GM18507 (cell line): ENCODE results near the gene OPHN1.
"Not testable (repeated sequence)": the region's sequence is repeated elsewhere in the genome, so short reads cannot be mapped to it uniquely, and the experiment has no call there.

Experiments
- DNase-seq: peaks from one replicate; pipeline ENCODE4 v3.0.0; 2011; ENCODE audit warnings: low read depth; ENCODE audit not compliant: insufficient read length; ENCODE audit errors: extremely low spot score
- FAIRE-seq: peaks from 2 replicates; lab custom pipeline; 2011; peaks lifted over from hg19 to GRCh38; lab: Jason Lieb, UNC

The OPHN1 gene

GRCh38 chrX:68429216-68429615 lies 4.1 kb downstream of the OPHN1 start:
- no peak for FAIRE-seq
- DNase-seq = no peak

GRCh38 chrX:68428431-68428830 lies 4.9 kb downstream of the OPHN1 start:
- DNase-seq = no peak
- no peak for FAIRE-seq

GRCh38 chrX:68424719-68425118 lies 8.6 kb downstream of the OPHN1 start:
- FAIRE-seq (no peak), DNase-seq (no peak)

GRCh38 chrX:68422478-68422877 lies 10.8 kb downstream of the OPHN1 start:
- DNase-seq (no peak), FAIRE-seq (no peak)

- no peak for FAIRE-seq
Observed at GRCh38 chrX:68421636-68422035, 11.7 kb downstream of the OPHN1 start.

GRCh38 chrX:68420559-68420958 lies 12.7 kb downstream of the OPHN1 start:
- DNase-seq (no peak), FAIRE-seq (no peak)

More at GRCh38 chrX:68421636-68422035, 11.7 kb downstream of the OPHN1 start:
- DNase-seq = no peak

GRCh38 chrX:68419975-68420374 lies 13.3 kb downstream of the OPHN1 start:
- DNase-seq (no peak), FAIRE-seq (no peak)

GRCh38 chrX:68417651-68418050 lies 15.6 kb downstream of the OPHN1 start:
- DNase-seq (no peak), FAIRE-seq (no peak)

- DNase-seq = no peak
- no peak for FAIRE-seq
Observed at GRCh38 chrX:68416592-68416991, 16.7 kb downstream of the OPHN1 start.

GRCh38 chrX:68415316-68415715 lies 18.0 kb downstream of the OPHN1 start:
- no peak for DNase-seq
- FAIRE-seq = no peak

- FAIRE-seq (no peak), DNase-seq (no peak)
Observed at GRCh38 chrX:68413254-68413653, 20.0 kb downstream of the OPHN1 start.

GRCh38 chrX:68411729-68412128 lies 21.6 kb downstream of the OPHN1 start:
- FAIRE-seq = no peak
- no peak for DNase-seq

GRCh38 chrX:68409194-68409593 lies 24.1 kb downstream of the OPHN1 start:
- no peak for FAIRE-seq

GRCh38 chrX:68403522-68403921 lies 29.8 kb downstream of the OPHN1 start:
- FAIRE-seq (no peak), DNase-seq (no peak)

More at GRCh38 chrX:68409194-68409593, 24.1 kb downstream of the OPHN1 start:
- DNase-seq = no peak

GRCh38 chrX:68403038-68403437 lies 30.3 kb downstream of the OPHN1 start:
- DNase-seq = no peak
- FAIRE-seq = no peak

- FAIRE-seq (no peak), DNase-seq (no peak)
Observed at GRCh38 chrX:68402094-68402493, 31.2 kb downstream of the OPHN1 start.

GRCh38 chrX:68398291-68398690 lies 35.0 kb downstream of the OPHN1 start:
- DNase-seq (no peak), FAIRE-seq (no peak)

- FAIRE-seq (no peak), DNase-seq (no peak)
Observed at GRCh38 chrX:68396953-68397352, 36.3 kb downstream of the OPHN1 start.

GRCh38 chrX:68389419-68389960 lies 43.8 kb downstream of the OPHN1 start:
- DNase-seq, FAIRE-seq: not testable (repeated sequence)

- FAIRE-seq = no peak
- DNase-seq = no peak
Observed at GRCh38 chrX:68387776-68388175, 45.5 kb downstream of the OPHN1 start.

GRCh38 chrX:68383540-68383939 lies 49.8 kb downstream of the OPHN1 start:
- no peak for DNase-seq
- FAIRE-seq = no peak

GRCh38 chrX:68377579-68377978 lies 55.7 kb downstream of the OPHN1 start:
- not testable (repeated sequence) for FAIRE-seq, DNase-seq
